Measurements from ENCODE around the gene ECM2.

Gene ECM2

GRCh38 chr9:92510747-92511146, 25.0 kb downstream of the ECM2 start:
- no peaks in the 10 kb centered on the region for H3K9me3 ChIP-seq (ENCODE audit: insufficient read depth, low read length)

GRCh38 chr9:92509050-92509449, 26.7 kb downstream of the ECM2 start:
- Histone ChIP-seq H2AFZ (ENCODE audit: low read depth, low read length, severe bottlenecking) (no peak overlapping the region), H3K79me2 (ENCODE audit: insufficient read depth, low read length) (no peaks in the 10 kb centered on the region), H3K9ac (ENCODE audit: low read length) (no peak overlapping the region), H3K27me3 (ENCODE audit: low read length) (no peaks in the 10 kb centered on the region), H3K36me3 (ENCODE audit: low read length) (no peaks in the 10 kb centered on the region), H3K9me3 (ENCODE audit: insufficient read depth, low read length) (no peaks in the 10 kb centered on the region), H3F3A (ENCODE audit: insufficient read depth) (no peaks in the 10 kb centered on the region), H4K20me1 (ENCODE audit: low read depth, low read length) (no peaks in the 10 kb centered on the region), H3K4me2 (ENCODE audit: low read depth, low read length, poor library complexity, severe bottlenecking) (no peak overlapping the region), H3K27ac (ENCODE audit: low read depth, low read length) (no peak overlapping the region), H3K9me2 (replicated peaks; ENCODE audit: insufficient read depth, low read length) (no peaks in the 10 kb centered on the region), H3K4me3 (ENCODE audit: insufficient read depth, low read length, poor library complexity, severe bottlenecking) (no peak overlapping the region)
- TF ChIP-seq EZH2phosphoT487 (conservative IDR thresholded peaks at IDR 0.05; ENCODE audit: low read length) (no peak), CTCF (IDR thresholded peaks at IDR 0.05; ENCODE audit: insufficient read depth, low read length, poor library complexity, severe bottlenecking) (no peak)

More at GRCh38 chr9:92510747-92511146, 25.0 kb downstream of the ECM2 start:
- Histone ChIP-seq H3K27ac (ENCODE audit: low read depth, low read length) (no peak overlapping the region), H3K36me3 (ENCODE audit: low read length) (no peaks in the 10 kb centered on the region), H3K9me2 (replicated peaks; ENCODE audit: insufficient read depth, low read length) (no peaks in the 10 kb centered on the region), H3F3A (ENCODE audit: insufficient read depth) (no peaks in the 10 kb centered on the region), H4K20me1 (ENCODE audit: low read depth, low read length) (no peaks in the 10 kb centered on the region), H3K4me2 (ENCODE audit: low read depth, low read length, poor library complexity, severe bottlenecking) (no peak overlapping the region), H3K9ac (ENCODE audit: low read length) (no peak overlapping the region), H3K4me3 (ENCODE audit: insufficient read depth, low read length, poor library complexity, severe bottlenecking) (no peak overlapping the region), H3K79me2 (ENCODE audit: insufficient read depth, low read length) (no peaks in the 10 kb centered on the region), H2AFZ (ENCODE audit: low read depth, low read length, severe bottlenecking) (no peak overlapping the region), H3K27me3 (ENCODE audit: low read length) (no peaks in the 10 kb centered on the region)
- TF ChIP-seq CTCF (IDR thresholded peaks at IDR 0.05; ENCODE audit: insufficient read depth, low read length, poor library complexity, severe bottlenecking) (no peak), EZH2phosphoT487 (conservative IDR thresholded peaks at IDR 0.05; ENCODE audit: low read length) (no peak)

GRCh38 chr9:92508018-92508820, 27.6 kb downstream of the ECM2 start:
- no peak overlapping the region for H3K4me2 ChIP-seq (ENCODE audit: low read depth, low read length, poor library complexity, severe bottlenecking)
- H3F3A ChIP-seq (ENCODE audit: insufficient read depth) = no peaks in the 10 kb centered on the region
- H3K4me3 ChIP-seq (ENCODE audit: insufficient read depth, low read length, poor library complexity, severe bottlenecking) = no peak overlapping the region
- H3K9me3 ChIP-seq (ENCODE audit: insufficient read depth, low read length) = no peaks in the 10 kb centered on the region
- no peaks in the 10 kb centered on the region for H4K20me1 ChIP-seq (ENCODE audit: low read depth, low read length)
- H3K36me3 ChIP-seq (ENCODE audit: low read length) = no peaks in the 10 kb centered on the region
- H3K27me3 ChIP-seq (ENCODE audit: low read length) = no peaks in the 10 kb centered on the region
- no peaks in the 10 kb centered on the region for H3K9me2 ChIP-seq (replicated peaks; ENCODE audit: insufficient read depth, low read length)
- TF ChIP-seq CTCF (IDR thresholded peaks at IDR 0.05; ENCODE audit: insufficient read depth, low read length, poor library complexity, severe bottlenecking) (no peak), EZH2phosphoT487 (conservative IDR thresholded peaks at IDR 0.05; ENCODE audit: low read length) (no peak)
- no peak overlapping the region for H3K27ac ChIP-seq (ENCODE audit: low read depth, low read length)
- H3K79me2 ChIP-seq (ENCODE audit: insufficient read depth, low read length) = no peaks in the 10 kb centered on the region
- H2AFZ ChIP-seq (ENCODE audit: low read depth, low read length, severe bottlenecking) = no peak overlapping the region
- no peak overlapping the region for H3K9ac ChIP-seq (ENCODE audit: low read length)

Data from SU-DHL-6 (cell line).